Measurements from ENCODE around the gene KRT77.

DNA sequence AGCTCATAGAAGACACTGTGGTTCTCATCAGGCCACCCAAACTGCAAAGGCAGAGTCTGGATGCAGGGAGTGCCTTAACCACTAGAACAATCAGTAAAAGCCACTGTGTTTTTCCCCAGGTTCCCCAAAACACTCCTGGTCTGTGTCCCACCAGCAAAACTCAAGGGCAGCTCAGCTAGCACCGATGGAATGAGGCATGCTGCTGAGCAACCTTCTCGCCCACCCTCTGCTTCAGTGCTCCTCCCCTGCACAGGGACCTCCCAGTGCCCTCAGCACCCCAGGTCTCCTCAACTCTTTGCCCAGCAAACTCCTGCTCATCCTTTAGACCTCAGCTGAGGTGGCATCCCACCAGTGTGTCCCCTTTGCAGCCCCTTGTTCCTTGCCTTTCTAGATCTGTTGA lies 4.0 kb downstream of the KRT77 start:
- TF ChIP-seq, protein P1, sequence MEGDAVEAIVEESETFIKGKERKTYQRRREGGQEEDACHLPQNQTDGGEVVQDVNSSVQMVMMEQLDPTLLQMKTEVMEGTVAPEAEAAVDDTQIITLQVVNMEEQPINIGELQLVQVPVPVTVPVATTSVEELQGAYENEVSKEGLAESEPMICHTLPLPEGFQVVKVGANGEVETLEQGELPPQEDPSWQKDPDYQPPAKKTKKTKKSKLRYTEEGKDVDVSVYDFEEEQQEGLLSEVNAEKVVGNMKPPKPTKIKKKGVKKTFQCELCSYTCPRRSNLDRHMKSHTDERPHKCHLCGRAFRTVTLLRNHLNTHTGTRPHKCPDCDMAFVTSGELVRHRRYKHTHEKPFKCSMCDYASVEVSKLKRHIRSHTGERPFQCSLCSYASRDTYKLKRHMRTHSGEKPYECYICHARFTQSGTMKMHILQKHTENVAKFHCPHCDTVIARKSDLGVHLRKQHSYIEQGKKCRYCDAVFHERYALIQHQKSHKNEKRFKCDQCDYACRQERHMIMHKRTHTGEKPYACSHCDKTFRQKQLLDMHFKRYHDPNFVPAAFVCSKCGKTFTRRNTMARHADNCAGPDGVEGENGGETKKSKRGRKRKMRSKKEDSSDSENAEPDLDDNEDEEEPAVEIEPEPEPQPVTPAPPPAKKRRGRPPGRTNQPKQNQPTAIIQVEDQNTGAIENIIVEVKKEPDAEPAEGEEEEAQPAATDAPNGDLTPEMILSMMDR (IDR thresholded peaks at IDR 0.05), result no peak
- TF ChIP-seq EP300 (IDR thresholded peaks at IDR 0.05) (no peak), POLR2AphosphoS5 (IDR thresholded peaks at IDR 0.05) (no peak), POLR2A (IDR thresholded peaks at IDR 0.05) (no peak)

Measured in stomach (tissue), 4 donors.